GM21526 (cell line): ENCODE results near the gene RPL3.
A peak's percentile ranks its signal among the peaks of the same experiment; 100 is the strongest.

Experiments used
- ATAC-seq: cut with Tn5 transposase; IDR thresholded peaks from one replicate; pipeline ENCODE4 v1.9.1; 2021; ENCODE audit warnings: moderate library complexity; ENCODE audit not compliant: unreplicated experiment, low FRiP score

RPL3 gene

GRCh38 chr22:39266398-39267030, 52.9 kb downstream of the RPL3 start:
- ATAC-seq: peak; percentile 51

- ATAC-seq: no peak
These were observed 54.1 kb downstream of the RPL3 start for GRCh38 chr22:39265143-39265886.

- no peak for ATAC-seq
These were observed 54.9 kb downstream of the RPL3 start for GRCh38 chr22:39264349-39265038.

- no peak for ATAC-seq
These were observed 55.6 kb downstream of the RPL3 start for GRCh38 chr22:39263626-39264348.
